Measurements from ENCODE around the gene SCNN1G. TPM values are rescaled to one million over a fixed set of nuclear protein-coding genes. Genes with fewer than 3 reads are reported as not detected.

SCNN1G gene
- total and polyA plus RNA-seq, 2 of the 4 experiments (the other 2 are of a cell fraction): not detected

DNA sequence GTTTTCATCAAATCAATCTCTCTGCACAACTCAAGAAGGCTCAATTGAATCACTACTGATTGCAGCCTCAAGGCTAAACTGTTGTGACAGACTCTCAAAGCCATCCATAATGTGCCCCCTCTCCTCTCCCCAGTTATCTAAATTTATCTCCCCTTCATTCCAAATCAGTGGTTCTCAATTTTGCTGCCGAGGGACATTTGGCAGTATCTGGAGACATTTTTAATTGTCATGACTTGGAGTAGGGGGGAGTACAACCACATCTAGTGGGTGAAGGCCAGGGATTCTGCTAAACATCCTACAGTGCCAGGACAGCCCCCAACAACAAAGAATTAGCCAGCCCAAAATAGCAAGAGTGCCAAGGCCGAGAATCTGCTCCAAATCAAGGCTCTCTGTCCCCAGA, 42.4 kb upstream of the SCNN1G start:
- WGBS, 2 experiments (ENCODE audit: extremely low coverage in 2 of 2, insufficient read length in 1 of 2): no CpG with 5 or more reads among the region's 2 CpGs
- H3K9ac ChIP-seq (ENCODE audit: low read depth, low read length): no peak overlapping the region
- H3K27me3 ChIP-seq (ENCODE audit: control insufficient read depth, insufficient read depth, low read length): no peaks in the 10 kb centered on the region
- ATAC-seq (ENCODE audit: low read depth) (no peak), DNase-seq (no peak)
- peaks cover 34 to 50% of the 10 kb centered on the region in 2 experiments for H3K79me1 ChIP-seq (ENCODE audit: low read depth in 1 of 2, low read length in 2 of 2)
- H3K9me3 ChIP-seq (ENCODE audit: control insufficient read depth, insufficient read depth, low read length): peaks cover 4% of the 10 kb centered on the region; the same call in 1 of the 2 replicates
- intact Hi-C loops (cut with micrococcal nuclease): no loop called here
- H2BK15ac ChIP-seq (ENCODE audit: low read depth, low read length): no peak overlapping the region
- TF ChIP-seq RFX5 (IDR thresholded peaks at IDR 0.05; ENCODE audit: low read depth, low read length) (no peak), CHD1 (IDR thresholded peaks at IDR 0.05; ENCODE audit: low read depth, low read length) (no peak), POLR2A (IDR thresholded peaks at IDR 0.05; ENCODE audit: low read depth, low read length) (no peak), CEBPB (IDR thresholded peaks at IDR 0.05; ENCODE audit: low read depth, low read length) (no peak), SMC3 (IDR thresholded peaks at IDR 0.05; ENCODE audit: low read depth, low read length) (no peak)
- TF ChIP-seq, protein P1, sequence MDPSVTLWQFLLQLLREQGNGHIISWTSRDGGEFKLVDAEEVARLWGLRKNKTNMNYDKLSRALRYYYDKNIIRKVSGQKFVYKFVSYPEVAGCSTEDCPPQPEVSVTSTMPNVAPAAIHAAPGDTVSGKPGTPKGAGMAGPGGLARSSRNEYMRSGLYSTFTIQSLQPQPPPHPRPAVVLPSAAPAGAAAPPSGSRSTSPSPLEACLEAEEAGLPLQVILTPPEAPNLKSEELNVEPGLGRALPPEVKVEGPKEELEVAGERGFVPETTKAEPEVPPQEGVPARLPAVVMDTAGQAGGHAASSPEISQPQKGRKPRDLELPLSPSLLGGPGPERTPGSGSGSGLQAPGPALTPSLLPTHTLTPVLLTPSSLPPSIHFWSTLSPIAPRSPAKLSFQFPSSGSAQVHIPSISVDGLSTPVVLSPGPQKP (IDR thresholded peaks at IDR 0.05; ENCODE audit: borderline replicate concordance, low read depth, low read length): no peak
- TF ChIP-seq, protein P2, sequence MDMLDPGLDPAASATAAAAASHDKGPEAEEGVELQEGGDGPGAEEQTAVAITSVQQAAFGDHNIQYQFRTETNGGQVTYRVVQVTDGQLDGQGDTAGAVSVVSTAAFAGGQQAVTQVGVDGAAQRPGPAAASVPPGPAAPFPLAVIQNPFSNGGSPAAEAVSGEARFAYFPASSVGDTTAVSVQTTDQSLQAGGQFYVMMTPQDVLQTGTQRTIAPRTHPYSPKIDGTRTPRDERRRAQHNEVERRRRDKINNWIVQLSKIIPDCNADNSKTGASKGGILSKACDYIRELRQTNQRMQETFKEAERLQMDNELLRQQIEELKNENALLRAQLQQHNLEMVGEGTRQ (IDR thresholded peaks at IDR 0.05; ENCODE audit: low read depth, low read length): no peak
- in situ Hi-C loops (cut with MboI; ENCODE audit: low sequenced_read_pairs): no loop called here
- H3K4me2 ChIP-seq (ENCODE audit: low read depth, low read length): no peak overlapping the region
- H4K20me1 ChIP-seq (ENCODE audit: insufficient read depth, low read length): peaks cover 27% of the 10 kb centered on the region
- H4K91ac ChIP-seq (ENCODE audit: insufficient read depth, low read depth, low read length): no peak overlapping the region
- no peak overlapping the region for H3K14ac ChIP-seq (replicated peaks; ENCODE audit: low read depth, low read length)
- H3K18ac ChIP-seq (ENCODE audit: low read depth, low read length): no peak overlapping the region
- H2AK9ac ChIP-seq (replicated peaks; ENCODE audit: low read depth, low read length, poor library complexity): no peak overlapping the region
- no peak overlapping the region for H3K56ac ChIP-seq (ENCODE audit: extremely low read depth, insufficient read depth, low read length)
- no TSS peak for BruUV-seq (replicated peaks)
- H3K36me3 ChIP-seq (ENCODE audit: control insufficient read depth, insufficient read depth, low read length): no peaks in the 10 kb centered on the region
- peaks cover 4% of the 10 kb centered on the region for H3K9me1 ChIP-seq (ENCODE audit: insufficient read depth, low read length)
- H2BK120ac ChIP-seq (ENCODE audit: low read depth, low read length): no peak overlapping the region
- dilution Hi-C loops (cut with HindIII; ENCODE audit: low sequenced_read_pairs, unreplicated experiment): no loop called here
- peaks cover 3% of the 10 kb centered on the region; the same call in 1 of the 2 replicates for H3K4me1 ChIP-seq (ENCODE audit: control insufficient read depth, insufficient read depth, low read length)
- H3K23ac ChIP-seq (ENCODE audit: low read depth, low read length): no peak overlapping the region
- no peak overlapping the region for H3K4ac ChIP-seq (ENCODE audit: low read depth, low read length)
- CTCF ChIA-PET: no interaction called here
- no peak overlapping the region for H2AK5ac ChIP-seq (ENCODE audit: low read depth, low read length)
- no peak overlapping the region for H2BK20ac ChIP-seq (ENCODE audit: low read depth, low read length)
- H4K5ac ChIP-seq (ENCODE audit: low read depth, low read length): no peak overlapping the region
- H2BK5ac ChIP-seq (ENCODE audit: low read depth, low read length, poor library complexity, severe bottlenecking): no peak overlapping the region
- no peak overlapping the region for H4K8ac ChIP-seq (ENCODE audit: low read depth in 2 of 2, low read length in 2 of 2)
- no peak overlapping the region for H3K27ac ChIP-seq (ENCODE audit: insufficient read depth, low read length)
- POLR2A ChIA-PET (ENCODE audit: unreplicated experiment): no interaction called here
- no peak overlapping the region for H2AFZ ChIP-seq (replicated peaks; ENCODE audit: low read length, poor library complexity)
- no peak overlapping the region for H3K4me3 ChIP-seq (ENCODE audit: insufficient read depth, low read depth, low read length)

All from IMR-90 (cell line).